GM12873 (cell line): Measurements from ENCODE around the gene TAB2.

Source experiments
- CTCF ChIP-seq: IDR thresholded peaks from 2 replicates; pipeline ENCODE4 v1.5.1; 2012; ENCODE audit warnings: low read depth, mild to moderate bottlenecking, moderate library complexity, low read length, control low read depth; ENCODE audit not compliant: insufficient read depth; ENCODE audit errors: missing control alignments

Gene TAB2

GRCh38 chr6:149327638-149328037 is 10.1 kb downstream of the TAB2 start:
- TF ChIP-seq CTCF, result no peak

- no peak for TF ChIP-seq CTCF
Observed at GRCh38 chr6:149328083-149328482, 10.6 kb downstream of the TAB2 start.

- TF ChIP-seq CTCF, result no peak
Observed at GRCh38 chr6:149329529-149329928, 12.0 kb downstream of the TAB2 start.

GRCh38 chr6:149330133-149330532 is 12.6 kb downstream of the TAB2 start:
- no peak for TF ChIP-seq CTCF

- TF ChIP-seq CTCF, result no peak
Observed at GRCh38 chr6:149331043-149331807, 13.7 kb downstream of the TAB2 start.

GRCh38 chr6:149331871-149332270 is 14.4 kb downstream of the TAB2 start:
- no peak for TF ChIP-seq CTCF

GRCh38 chr6:149332602-149333265 is 15.2 kb downstream of the TAB2 start:
- no peak for TF ChIP-seq CTCF
